ENCODE measurements around the gene MALRD1.

MALRD1 gene

GRCh38 chr10:19231034-19231433 lies 182.4 kb downstream of the MALRD1 start:
- no peak for DNase-seq (ENCODE audit: low read depth)

GRCh38 chr10:19245889-19246752 lies 197.5 kb downstream of the MALRD1 start:
- no peak for DNase-seq (ENCODE audit: low read depth)

DNA sequence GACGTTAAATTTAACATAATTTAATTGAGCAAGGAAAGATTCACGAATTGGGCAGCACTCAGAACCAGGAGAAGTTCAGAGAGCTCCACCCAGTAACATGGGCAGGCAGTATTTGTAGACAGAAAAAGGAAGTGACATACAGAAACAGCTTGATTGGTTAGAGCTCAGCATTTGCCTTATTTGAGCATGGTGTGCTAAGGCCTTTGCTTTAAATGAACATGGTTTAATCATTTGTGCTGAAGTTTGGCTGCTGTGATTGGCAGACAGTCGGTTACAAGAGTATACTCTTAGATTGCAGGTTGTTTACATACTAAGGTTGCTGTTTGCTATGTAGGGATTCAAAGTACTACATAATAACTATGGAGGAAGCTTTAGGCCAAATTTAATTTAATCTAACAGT lies 199.2 kb downstream of the MALRD1 start:
- DNase-seq (ENCODE audit: low read depth), result no peak

- peak; percentile 11 for DNase-seq (ENCODE audit: low read depth)
Measured at GRCh38 chr10:19250546-19250945, 201.9 kb downstream of the MALRD1 start.

DNA sequence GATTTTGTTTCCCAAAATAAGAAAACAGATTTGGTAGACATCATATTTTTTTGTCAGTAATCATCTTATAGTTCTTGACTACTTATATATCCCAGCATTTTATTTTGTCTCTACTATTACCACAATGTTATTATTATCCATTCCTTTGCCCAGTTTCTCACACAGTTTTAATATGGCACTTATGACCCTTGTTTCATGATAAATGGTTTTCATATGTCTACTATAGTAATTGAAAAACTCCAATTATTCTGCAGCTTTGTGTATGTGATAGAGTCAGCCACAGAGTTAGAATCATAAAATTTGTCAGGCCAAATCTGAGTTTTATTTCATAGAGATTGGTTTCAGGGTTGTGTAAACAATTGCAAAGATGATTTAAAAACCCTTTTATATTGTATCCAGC lies 203.9 kb downstream of the MALRD1 start:
- no peak for DNase-seq (ENCODE audit: low read depth)

GRCh38 chr10:19256331-19256730 lies 207.7 kb downstream of the MALRD1 start:
- no peak for DNase-seq (ENCODE audit: low read depth)

GRCh38 chr10:19263262-19263661 lies 214.7 kb downstream of the MALRD1 start:
- no peak for DNase-seq (ENCODE audit: low read depth)

DNA sequence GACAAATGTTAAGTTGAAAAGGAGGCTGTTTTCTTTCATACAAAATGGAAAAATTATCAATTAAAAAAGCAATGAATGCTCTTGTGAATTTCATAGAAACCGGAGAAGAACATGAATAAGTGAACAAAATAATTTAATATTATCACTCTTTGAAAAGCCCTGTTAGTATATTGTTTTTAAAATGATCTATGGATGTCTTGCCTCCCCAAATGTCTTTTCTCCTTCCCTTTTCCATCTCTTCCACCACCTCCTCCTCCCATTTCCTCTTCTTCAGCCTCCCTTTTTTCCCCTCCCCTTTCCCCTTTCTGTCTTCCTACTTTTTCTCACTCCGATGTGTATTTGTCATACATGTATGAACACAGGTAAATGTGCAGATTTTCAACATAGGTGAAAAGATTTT lies 234.7 kb downstream of the MALRD1 start:
- DNase-seq (ENCODE audit: low read depth), result no peak

DNA sequence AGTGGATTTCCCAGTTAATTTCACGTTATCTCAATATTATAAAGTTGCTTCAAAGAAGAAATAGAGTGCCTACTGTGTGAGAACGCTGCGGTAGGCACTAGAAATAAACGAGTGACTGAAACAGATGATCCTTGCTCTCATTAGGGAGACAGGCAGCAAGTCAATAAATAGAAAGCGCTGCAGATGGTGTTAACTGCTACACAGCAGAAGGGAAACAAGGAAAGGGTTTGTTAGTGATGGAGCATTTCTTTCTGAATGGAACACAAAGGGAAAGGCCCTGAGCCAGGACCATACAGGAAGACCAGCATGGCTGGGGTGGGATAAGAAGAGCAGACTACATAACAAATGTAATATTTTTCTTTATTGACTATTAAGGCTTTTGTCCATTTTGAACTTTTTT lies 235.2 kb downstream of the MALRD1 start:
- DNase-seq (ENCODE audit: low read depth), result no peak

DNA sequence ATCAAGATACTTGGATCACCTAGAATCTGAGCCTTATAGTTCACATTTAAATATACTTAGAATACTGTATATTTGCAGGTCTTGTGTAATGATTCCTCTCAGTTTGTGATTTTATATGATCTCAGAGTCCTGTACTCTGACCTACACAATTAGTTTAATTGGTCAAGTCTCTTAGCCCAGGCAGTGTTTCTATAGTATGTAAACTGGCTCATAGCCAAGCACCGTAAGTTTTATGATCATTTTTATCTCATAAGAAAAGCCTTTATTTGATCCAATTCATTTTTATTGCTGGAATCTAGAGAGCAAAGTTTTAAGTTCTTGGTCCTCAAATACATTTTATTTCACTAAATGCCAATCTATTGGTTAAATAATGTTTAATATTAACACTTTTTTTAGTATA lies 242.2 kb downstream of the MALRD1 start:
- DNase-seq (ENCODE audit: low read depth), result no peak

- DNase-seq (ENCODE audit: low read depth), result no peak
Measured at GRCh38 chr10:19294233-19294632, 245.6 kb downstream of the MALRD1 start.

DNA sequence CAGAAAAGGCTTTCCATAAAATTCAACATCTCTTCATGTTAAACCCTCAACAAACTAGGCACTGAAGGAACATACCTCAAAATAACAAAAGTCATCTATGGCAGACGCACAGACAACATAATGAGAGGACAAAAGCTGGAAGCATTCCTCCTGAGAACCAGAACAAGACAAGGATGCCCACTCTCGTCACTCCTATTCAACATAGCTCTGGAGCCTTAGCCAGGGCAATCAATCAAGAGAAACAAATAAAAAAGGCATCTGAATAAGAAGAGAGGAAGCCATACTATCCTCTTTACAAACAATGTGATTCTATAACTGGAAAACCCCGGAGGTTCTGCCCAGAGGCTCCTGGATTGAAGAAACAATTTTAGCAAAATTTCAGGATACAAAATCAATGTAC lies 251.0 kb downstream of the MALRD1 start:
- DNase-seq (ENCODE audit: low read depth), result no peak

GRCh38 chr10:19302117-19302516 lies 253.5 kb downstream of the MALRD1 start:
- peak; percentile 31 for DNase-seq (ENCODE audit: low read depth)

GRCh38 chr10:19310066-19310465 lies 261.5 kb downstream of the MALRD1 start:
- DNase-seq (ENCODE audit: low read depth), result no peak

- DNase-seq (ENCODE audit: low read depth), result no peak
Measured at GRCh38 chr10:19316204-19316870, 267.7 kb downstream of the MALRD1 start.

GRCh38 chr10:19317952-19318351 lies 269.4 kb downstream of the MALRD1 start:
- no peak for DNase-seq (ENCODE audit: low read depth)

GRCh38 chr10:19325581-19325980 lies 277.0 kb downstream of the MALRD1 start:
- no peak for DNase-seq (ENCODE audit: low read depth)

GRCh38 chr10:19328582-19328981 lies 280.0 kb downstream of the MALRD1 start:
- no peak for DNase-seq (ENCODE audit: low read depth)

DNA sequence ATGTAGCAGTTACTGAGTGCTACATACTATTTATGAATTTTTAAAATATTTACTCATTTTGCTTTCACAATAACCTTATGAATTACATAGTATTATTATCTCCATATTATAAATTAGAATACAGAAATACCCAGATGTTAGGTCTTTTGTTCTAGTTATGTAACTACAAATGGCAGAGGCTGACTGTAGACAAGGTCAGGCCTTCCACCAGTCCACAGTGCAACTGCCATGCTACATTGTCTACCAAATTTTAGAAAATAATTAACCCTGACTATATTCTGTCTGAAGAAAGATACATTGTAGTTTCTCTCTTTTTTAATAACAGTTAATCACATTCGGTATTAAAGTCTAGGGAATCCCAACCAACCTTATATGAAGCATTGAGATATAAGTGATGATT lies 280.9 kb downstream of the MALRD1 start:
- DNase-seq (ENCODE audit: low read depth), result no peak

- no peak for DNase-seq (ENCODE audit: low read depth)
Measured at GRCh38 chr10:19332304-19332703, 283.7 kb downstream of the MALRD1 start.

- no peak for DNase-seq (ENCODE audit: low read depth)
Measured at GRCh38 chr10:19333631-19334030, 285.0 kb downstream of the MALRD1 start.

GRCh38 chr10:19347621-19348020 lies 299.0 kb downstream of the MALRD1 start:
- no peak for DNase-seq (ENCODE audit: low read depth)

DNA sequence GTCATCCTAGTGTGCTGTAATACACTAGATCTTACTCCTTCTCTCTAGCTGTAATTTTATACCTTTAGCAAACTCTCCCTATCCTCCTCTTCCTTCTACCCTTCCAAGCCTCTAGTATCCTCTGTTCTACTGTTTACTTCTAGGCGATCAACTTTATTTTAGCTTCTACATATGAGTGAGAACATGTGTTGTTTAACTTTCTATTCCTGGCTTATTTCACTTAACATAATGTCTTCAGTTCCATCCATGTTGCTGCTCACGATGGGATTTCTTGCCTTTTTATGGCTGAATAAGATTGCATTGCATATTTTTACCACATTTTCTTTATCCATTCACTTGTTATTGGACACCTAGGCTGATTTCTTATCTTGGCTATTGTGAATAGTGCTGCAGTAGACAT lies 318.6 kb downstream of the MALRD1 start:
- DNase-seq (ENCODE audit: low read depth), result no peak

DNA sequence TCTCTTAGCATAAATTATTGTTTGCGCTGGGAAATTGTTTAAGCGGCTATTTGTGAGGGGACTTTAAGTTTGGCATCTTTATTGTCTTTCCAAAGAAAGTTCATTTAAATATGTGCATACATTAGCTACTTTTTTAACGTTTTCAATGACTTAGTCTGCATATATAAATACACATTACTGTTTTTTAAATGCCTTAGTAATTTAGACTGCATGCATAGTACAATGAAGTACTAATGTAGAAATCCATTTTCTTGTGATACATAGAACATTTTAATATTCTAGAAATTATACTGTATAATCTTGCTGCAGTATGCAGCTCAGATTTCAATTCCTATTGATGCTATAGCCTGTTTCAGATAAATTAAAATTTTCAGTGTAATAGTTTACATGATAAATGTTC lies 325.4 kb downstream of the MALRD1 start:
- no peak for DNase-seq (ENCODE audit: low read depth)
